SW 1271 (cell line): ENCODE measurements around the gene POC1A.
"Not testable (repeated sequence)": the region's sequence is repeated elsewhere in the genome, so short reads cannot be mapped to it uniquely, and the experiment has no call there.

Source experiments
- DNase-seq, 2 experiments: peaks; one replicate each; lab custom pipeline; 2025; lab: John Stamatoyannopoulos, UW

Gene POC1A

GRCh38 chr3:52183786-52184445, 29.7 kb upstream of the POC1A start:
- DNase-seq, result no peak

GRCh38 chr3:52182691-52183090, 28.5 kb upstream of the POC1A start:
- no peak for DNase-seq

GRCh38 chr3:52182196-52182595, 28.0 kb upstream of the POC1A start:
- no peak for DNase-seq

- DNase-seq, result no peak
These were observed 27.3 kb upstream of the POC1A start for GRCh38 chr3:52181543-52181942.

GRCh38 chr3:52178537-52178936, 24.3 kb upstream of the POC1A start:
- no peak for DNase-seq

- not testable (repeated sequence) for DNase-seq
These were observed 23.9 kb upstream of the POC1A start for GRCh38 chr3:52178126-52178525.

GRCh38 chr3:52177701-52178042, 23.4 kb upstream of the POC1A start:
- DNase-seq, result no peak

GRCh38 chr3:52176951-52177700, 22.9 kb upstream of the POC1A start:
- no peak for DNase-seq

GRCh38 chr3:52176180-52176752, 22.0 kb upstream of the POC1A start:
- DNase-seq, result no peak

- DNase-seq, result no peak
These were observed 21.4 kb upstream of the POC1A start for GRCh38 chr3:52175416-52176179.

GRCh38 chr3:52174896-52175295, 20.7 kb upstream of the POC1A start:
- DNase-seq, result no peak

- DNase-seq, result no peak
These were observed 18.9 kb upstream of the POC1A start for GRCh38 chr3:52173101-52173500.

- no peak for DNase-seq
These were observed 18.1 kb upstream of the POC1A start for GRCh38 chr3:52172262-52172757.

- no peak for DNase-seq
These were observed 17.5 kb upstream of the POC1A start for GRCh38 chr3:52171514-52172261.

- DNase-seq, result not testable (repeated sequence)
These were observed 16.0 kb upstream of the POC1A start for GRCh38 chr3:52170217-52170616.

- DNase-seq, result no peak
These were observed 13.0 kb upstream of the POC1A start for GRCh38 chr3:52167240-52167639.

GRCh38 chr3:52162250-52162872, 8.1 kb upstream of the POC1A start:
- no peak for DNase-seq

- DNase-seq, result no peak
These were observed 5.3 kb upstream of the POC1A start for GRCh38 chr3:52159503-52159902.

GRCh38 chr3:52155912-52156311, 1.7 kb upstream of the POC1A start:
- no peak for DNase-seq

- peak in 1 of 2 experiments; percentile 53 for DNase-seq
These were observed 680 bp downstream of the POC1A start for GRCh38 chr3:52153389-52154096.

- not testable (repeated sequence) for DNase-seq
These were observed 2.2 kb downstream of the POC1A start for GRCh38 chr3:52151991-52152390.
